Heart left ventricle (tissue), 16 donors: ENCODE measurements around the gene OR6V1. TPM values are rescaled to one million over a fixed set of nuclear protein-coding genes. Genes with fewer than 3 reads are reported as not detected.

Experiments
- ATAC-seq, 4 donors: fragments of 200-7000 bp; cut with Tn5 transposase; one replicate each; pipeline ENCODE4 v1.9.1; 2020 to 2022; ENCODE audit warnings: moderate library complexity in 4 of 4, mild to moderate bottlenecking in 3 of 4, moderate number of reproducible peaks in 1 of 4
- DNase-seq, 5 donors: peaks; one replicate each; pipeline ENCODE4 v3.0.0-alpha.2; 2020
- H3K27ac ChIP-seq, 12 donors: fragments of 200-600 bp; sonication (generic) in 4 of 12; one replicate each; pipeline versions ENCODE4 v1.5.0 to v1.8.0; 2016 to 2022; ENCODE audit warnings: mild to moderate bottlenecking in 2 of 12
- H3K27me3 ChIP-seq, 9 donors: fragments of 200-600 bp; sonication (generic) in 2 of 9; one replicate each; pipeline versions ENCODE4 v1.5.1 to v1.8.0; 2016 to 2022; ENCODE audit warnings: mild to moderate bottlenecking in 3 of 9
- H3K36me3 ChIP-seq, 9 donors: fragments of 200-600 bp; sonication (generic) in 2 of 9; one replicate each; pipeline versions ENCODE4 v1.5.0 to v1.8.0; 2018 to 2022; ENCODE audit warnings: mild to moderate bottlenecking in 2 of 9
- H3K4me1 ChIP-seq, 12 donors: fragments of 200-600 bp; sonication (generic) in 4 of 12; one replicate each; pipeline versions ENCODE4 v1.5.0 to v1.8.0; 2016 to 2022; ENCODE audit warnings: mild to moderate bottlenecking in 3 of 12
- H3K4me3 ChIP-seq, 12 donors: fragments of 200-600 bp; sonication (generic) in 4 of 12; one replicate each; pipeline versions ENCODE4 v1.5.0 to v1.8.0; 2017 to 2022; ENCODE audit warnings: mild to moderate bottlenecking in 9 of 12, moderate library complexity in 4 of 12
- H3K9me3 ChIP-seq, 12 donors: fragments of 200-600 bp; sonication (generic) in 4 of 12; one replicate each; pipeline versions ENCODE4 v1.5.0 to v1.8.0; 2016 to 2022; ENCODE audit warnings: mild to moderate bottlenecking in 1 of 12
- CTCF ChIP-seq, 12 donors: fragments of 200-600 bp; sonication (generic) in 4 of 12; IDR thresholded peaks; one replicate each; pipeline versions ENCODE4 v1.5.0 to v1.8.0; 2018 to 2022; ENCODE audit warnings: antibody characterized with exemption in 12 of 12, mild to moderate bottlenecking in 5 of 12
- POLR2A ChIP-seq, 2 donors: fragments of 450-650 bp; IDR thresholded peaks; one replicate each; pipeline ENCODE4 v1.6.1; 2017; ENCODE audit warnings: antibody characterized with exemption in 2 of 2, mild to moderate bottlenecking in 2 of 2, moderate library complexity in 2 of 2
- WGBS, 4 donors: extraction: QIAGEN DNeasy Blood & Tissue Kit in 2 of 4; methylation state at CpG; one replicate each; pipeline versions ENCODE4 v1.1.5 to v1.1.7; 2013 to 2018; 5-methylcytosine and 5-hydroxymethylcytosine counted together
- intact Hi-C, 10 donors: fragments of 100-400 bp; cut with DNase I; formaldehyde crosslinking; loops; one replicate each; pipeline versions ENCODE4 v1.11.1 to v1.14.2; 2022
- polyA plus RNA-seq, 2 donors: library from polyadenylated mRNA; stranded (reverse); fragments of 200-250 nt; gene quantifications; one replicate each; pipeline ENCODE4 v1.2.3, GENCODE V29; 2013
- total RNA-seq, 9 donors: library from RNA; depleted of rRNA in 2 of 9; stranded (reverse); fragments of >200 nt in 2 of 9; fragmentation: NEBNext Ultra II Directional in 3 of 9; extraction: Animal tissue kit (Norgen Biotek cat#: 25700) in 3 of 9; gene quantifications; one replicate each; pipeline versions ENCODE4 v1.1.0 to v1.2.4, GENCODE V29; 2016 to 2023
- donor health status: ischemic (EF 13 %, LVEDD 7.1; RV severe dilation, severe dysfunction).
- donor health status: healthy with polysubstance abuse.
- donor health status: DM: no; HTN: yes; CAD: no.
- donor health status: DM: no; HTN: no; CAD: no.
- donor health status: ischemic (EF 25% LVEDD 6.9; RV normal size, moderate dysfunction).
- donor health status: ischemic (EF 25% LVEDD 5.7; RV mildly dilated, moderate dysfunction).
- donor health status: healthy.
- donor health status: DM: yes; HTN: yes; CAD: no.
- donor health status: ischemic (EF 35%, LVEDD 5.7; RV mildly dilated, moderate dysfunction).
- donor health status: nonischemic (EF 11% LVEDD 7.7; RV severe dilation, severe dysfunction).
- donor health status: DM: yes; HTN: yes; CAD: no.
- donor health status: PGD.
- donor health status: ischemic (EF 29% LVEDD 5.4; RV normal size, mild dysfunction).
- donor health status: nonischemic (EF 23%, LVEDD 6.1; RV moderate dilation, normal function).

The OR6V1 gene
- total and polyA plus RNA-seq, 11 donors = not detected

GRCh38 chr7:143050931-143051330 lies 1.2 kb upstream of the OR6V1 start:
- no peak for TF ChIP-seq CTCF (IDR thresholded peaks at IDR 0.05)
- TF ChIP-seq POLR2A (IDR thresholded peaks at IDR 0.05) = no peak
- Histone ChIP-seq H3K4me3 (no peak overlapping the region), H3K4me1 (peaks cover 0 to 32% (median 5%) of the 10 kb centered on the region in 12 donors), H3K36me3 (no peaks in the 10 kb centered on the region), H3K27ac (peak overlapping the region in 8 of 12 donors; percentile 8 to 83 (median 72)), H3K9me3 (peaks cover 0 to 6% (median 0%) of the 10 kb centered on the region in 12 donors), H3K27me3 (no peaks in the 10 kb centered on the region)
- WGBS, 4 donors = 62 to 67% (median 64%) methylated on average over 9 of the region's 9 CpGs
- ATAC-seq (no peak), DNase-seq (no peak)
- intact Hi-C loops = no loop called here

GRCh38 chr7:143054621-143055020 lies 2.5 kb downstream of the OR6V1 start:
- Histone ChIP-seq H3K27ac (no peak overlapping the region), H3K36me3 (no peaks in the 10 kb centered on the region), H3K9me3 (peaks cover 0 to 6% (median 0%) of the 10 kb centered on the region in 12 donors), H3K4me3 (no peak overlapping the region), H3K27me3 (no peaks in the 10 kb centered on the region), H3K4me1 (peaks cover 0 to 10% (median 3%) of the 10 kb centered on the region in 12 donors)
- intact Hi-C loops = no loop called here
- TF ChIP-seq CTCF (IDR thresholded peaks at IDR 0.05) (no peak), POLR2A (IDR thresholded peaks at IDR 0.05) (no peak)
- no peak for ATAC-seq
- no peak for DNase-seq
- 60 to 67% (median 65%) methylated on average over 3 of the region's 3 CpGs for WGBS, 4 donors

GRCh38 chr7:143055754-143056153 lies 3.6 kb downstream of the OR6V1 start:
- Histone ChIP-seq H3K36me3 (no peaks in the 10 kb centered on the region), H3K4me3 (no peak overlapping the region), H3K4me1 (peaks cover 0 to 3% (median 0%) of the 10 kb centered on the region in 12 donors), H3K27ac (no peak overlapping the region), H3K9me3 (peaks cover 0 to 6% (median 0%) of the 10 kb centered on the region in 12 donors), H3K27me3 (no peaks in the 10 kb centered on the region)
- TF ChIP-seq CTCF (IDR thresholded peaks at IDR 0.05) (no peak), POLR2A (IDR thresholded peaks at IDR 0.05) (no peak)
- ATAC-seq (no peak), DNase-seq (no peak)
- intact Hi-C loops = no loop called here

- Histone ChIP-seq H3K36me3 (no peaks in the 10 kb centered on the region), H3K4me3 (no peak overlapping the region), H3K27ac (no peak overlapping the region), H3K27me3 (no peaks in the 10 kb centered on the region), H3K4me1 (no peaks in the 10 kb centered on the region), H3K9me3 (peaks cover 0 to 3% (median 0%) of the 10 kb centered on the region in 12 donors)
- WGBS, 4 donors = 74 to 83% (median 78%) methylated on average over 3 of the region's 3 CpGs
- ATAC-seq = no peak
- intact Hi-C loops = no loop called here
- no peak for TF ChIP-seq POLR2A (IDR thresholded peaks at IDR 0.05)
- TF ChIP-seq CTCF (IDR thresholded peaks at IDR 0.05) = no peak
- no peak for DNase-seq
Observed at GRCh38 chr7:143063741-143064140, 11.6 kb downstream of the OR6V1 start.
